HPDE6-E6E7 (cell line): Measurements from ENCODE around the gene SRY.
"Not testable (repeated sequence)": the region's sequence is repeated elsewhere in the genome, so short reads cannot be mapped to it uniquely, and the experiment has no call there.

Source experiments
- DNase-seq: peaks from one replicate; pipeline ENCODE4 v3.0.0; 2011; ENCODE audit warnings: missing footprints; ENCODE audit errors: extremely low spot score

The SRY gene

GRCh38 chrY:2787600-2787999, at the start of gene SRY:
Gene SRY, minus strand, starts transcription at chrY:2787682. Its CDS starts 79 bp downstream, at chrY:2787603.
- DNase-seq = no peak

- no peak for DNase-seq
These were observed 49.6 kb upstream of the SRY start for GRCh38 chrY:2837078-2837477.

- no peak for DNase-seq
These were observed 47.7 kb upstream of the SRY start for GRCh38 chrY:2835230-2835629.

- no peak for DNase-seq
These were observed 41.0 kb upstream of the SRY start for GRCh38 chrY:2828497-2828896.

GRCh38 chrY:2824471-2824870, 37.0 kb upstream of the SRY start:
- no peak for DNase-seq

GRCh38 chrY:2817146-2817896, 29.8 kb upstream of the SRY start:
- not testable (repeated sequence) for DNase-seq

- no peak for DNase-seq
These were observed 12.8 kb upstream of the SRY start for GRCh38 chrY:2800246-2800645.

- DNase-seq = no peak
These were observed 10.5 kb upstream of the SRY start for GRCh38 chrY:2797991-2798390.

GRCh38 chrY:2796977-2797523, 9.6 kb upstream of the SRY start:
- DNase-seq = no peak

- DNase-seq = no peak
These were observed 2.3 kb upstream of the SRY start for GRCh38 chrY:2789756-2790155.

- no peak for DNase-seq
These were observed 488 bp downstream of the SRY start for GRCh38 chrY:2786876-2787512.
